GM10248 (cell line): ENCODE results near the gene VAV2.

Experiments used
- CTCF ChIA-PET: fragments of 300-600 bp; sonication (Branson Sonifier 250); formaldehyde crosslinking; extraction: SDS; loops from one replicate; lab custom pipeline; 2021; ENCODE audit warnings: antibody characterized with exemption; lab: Yijun Ruan, JAX
- POLR2A ChIA-PET: fragments of 350-650 bp; sonication (Branson Sonifier 250); formaldehyde crosslinking; extraction: SDS; loops from one replicate; lab custom pipeline; 2020; ENCODE audit warnings: antibody characterized with exemption; lab: Yijun Ruan, JAX
- DNase-seq: peaks from one replicate; pipeline ENCODE4 v3.0.0; 2012; ENCODE audit errors: extremely low spot score
- CTCF ChIP-seq: IDR thresholded peaks from 2 replicates; pipeline ENCODE4 v1.5.1; 2012; ENCODE audit warnings: mild to moderate bottlenecking, low read depth; ENCODE audit errors: extremely low read depth, missing control alignments, control extremely low read depth

The VAV2 gene

GRCh38 chr9:133868203-133868602, 123.9 kb downstream of the VAV2 start:
- POLR2A ChIA-PET = no interaction called here
- DNase-seq = no peak
- CTCF ChIA-PET = interaction anchor here (1.8 kb wide), 1 partner anchor 125 kb away, joined by 5 read pairs; no protein-coding TSS in a partner anchor

GRCh38 chr9:133866946-133867345, 125.2 kb downstream of the VAV2 start:
- no peak for DNase-seq
- POLR2A ChIA-PET = no interaction called here
- CTCF ChIA-PET = no interaction called here
- no peak for TF ChIP-seq CTCF

More at GRCh38 chr9:133868203-133868602, 123.9 kb downstream of the VAV2 start:
- no peak for TF ChIP-seq CTCF

GRCh38 chr9:133864011-133864410, 128.1 kb downstream of the VAV2 start:
- ChIA-PET CTCF (interaction anchor here (1.2 to 2.8 kb wide), 3 partner anchors 14 to 92 kb away, joined by 3 to 6 read pairs (median 3); no protein-coding TSS in a partner anchor), POLR2A (no interaction called here)
- DNase-seq = no peak
- TF ChIP-seq CTCF = no peak

- no peak for TF ChIP-seq CTCF
- POLR2A ChIA-PET = no interaction called here
- DNase-seq = no peak
- CTCF ChIA-PET = interaction anchor here (1.2 to 2.8 kb wide), 3 partner anchors 13 to 130 kb away, joined by 3 to 6 read pairs (median 5); no protein-coding TSS in a partner anchor
Measured at GRCh38 chr9:133863257-133863592, 128.9 kb downstream of the VAV2 start.

GRCh38 chr9:133862585-133863256, 129.4 kb downstream of the VAV2 start:
- ChIA-PET POLR2A (no interaction called here), CTCF (interaction anchor here (0.9 to 2.8 kb wide), 5 partner anchors 12 to 131 kb away, joined by 3 to 6 read pairs (median 5); no protein-coding TSS in a partner anchor)
- no peak for TF ChIP-seq CTCF
- DNase-seq = no peak

GRCh38 chr9:133861692-133862091, 130.4 kb downstream of the VAV2 start:
- ChIA-PET POLR2A (no interaction called here), CTCF (interaction anchor here (0.9 to 2.8 kb wide), 5 partner anchors 11 to 132 kb away, joined by 3 to 6 read pairs (median 5); no protein-coding TSS in a partner anchor)
- no peak for TF ChIP-seq CTCF
- no peak for DNase-seq
